Caco-2 (cell line): ENCODE data around the gene REC8. TPM values are rescaled to one million over a fixed set of nuclear protein-coding genes. Genes with fewer than 3 reads are reported as not detected.
"Not testable (repeated sequence)": the region's sequence is repeated elsewhere in the genome, so short reads cannot be mapped to it uniquely, and the experiment has no call there.

ENCODE experiments used
- BruUV-seq: library from RNA; stranded (reverse); fragments of 400-500 nt; replicated peaks from 2 replicates; lab custom pipeline; 2021; lab: Mats Ljungman, UMichigan
- CTCF ChIA-PET: fragments of 300-600 bp; sonication (Branson Sonifier 250); formaldehyde crosslinking; loops from one replicate; lab custom pipeline; 2022; ENCODE audit warnings: antibody characterized with exemption; lab: Charles Lee
- POLR2A ChIA-PET: fragments of 300-600 bp; sonication (Branson Sonifier 250); formaldehyde crosslinking; loops from one replicate; lab custom pipeline; 2022; ENCODE audit warnings: antibody characterized with exemption; lab: Charles Lee
- DNase-seq, 2 experiments: peaks; one replicate each; pipeline versions ENCODE4 v3.0.0 to v3.0.0-alpha.2; 2020 to 2022
- H3K27me3 ChIP-seq: replicated peaks from 2 replicates; pipeline ENCODE4 v1.6.0; 2011; ENCODE audit warnings: low read length; ENCODE audit not compliant: control insufficient read depth, insufficient read depth
- H3K36me3 ChIP-seq: 2 replicates; pipeline ENCODE4 v1.5.1; 2011; ENCODE audit warnings: low read length; ENCODE audit not compliant: control insufficient read depth, insufficient read depth
- H3K4me1 ChIP-seq: fragments of 250-450 bp; sonication (Bioruptor Pico); 2 replicates; pipeline ENCODE4 v1.5.1; 2020; ENCODE audit warnings: mild to moderate bottlenecking
- H3K4me3 ChIP-seq: 2 replicates; pipeline ENCODE4 v1.5.1; 2011; ENCODE audit warnings: low read depth, mild to moderate bottlenecking, control low read depth, low read length
- H3K9me3 ChIP-seq: fragments of 250-450 bp; sonication (Bioruptor Pico); 2 replicates; pipeline ENCODE4 v1.5.1; 2020; ENCODE audit warnings: mild to moderate bottlenecking, moderate library complexity
- H3K27ac Mint-ChIP-seq: one replicate; pipeline ENCODE4 v1.8.0; 2022; ENCODE audit warnings: mixed read lengths; ENCODE audit not compliant: unreplicated experiment
- H3K27me3 Mint-ChIP-seq: one replicate; pipeline ENCODE4 v1.8.0; 2022; ENCODE audit warnings: mixed read lengths; ENCODE audit not compliant: insufficient read depth, unreplicated experiment
- H3K36me3 Mint-ChIP-seq: one replicate; pipeline ENCODE4 v1.8.0; 2022; ENCODE audit warnings: mild to moderate bottlenecking, mixed read lengths; ENCODE audit not compliant: insufficient read depth, unreplicated experiment
- H3K4me1 Mint-ChIP-seq: one replicate; pipeline ENCODE4 v1.8.0; 2022; ENCODE audit warnings: low read depth, mixed read lengths; ENCODE audit not compliant: unreplicated experiment
- H3K4me3 Mint-ChIP-seq: one replicate; pipeline ENCODE4 v1.8.0; 2022; ENCODE audit warnings: mild to moderate bottlenecking, moderate library complexity, mixed read lengths; ENCODE audit not compliant: unreplicated experiment
- H3K9me3 Mint-ChIP-seq: one replicate; pipeline ENCODE4 v1.8.0; 2022; ENCODE audit warnings: mixed read lengths; ENCODE audit not compliant: unreplicated experiment
- CTCF ChIP-seq, 2 experiments: fragments of 200-600 bp in 1 of 2; IDR thresholded peaks; 1 replicate in 1 of 2; 2 replicates in 1 of 2; pipeline versions ENCODE4 v1.5.1 to v1.8.0; 2011 to 2022; ENCODE audit warnings: antibody characterized with exemption in 1 of 2, control low read depth in 1 of 2, inconsistent platforms in 1 of 2, low read depth in 1 of 2, low read length in 1 of 2, mild to moderate bottlenecking in 1 of 2, moderate library complexity in 1 of 2; ENCODE audit not compliant: insufficient read depth in 1 of 2, severe bottlenecking in 1 of 2, unreplicated experiment in 1 of 2
- intact Hi-C: fragments of 100-400 bp; cut with micrococcal nuclease; formaldehyde crosslinking; loops from one replicate; pipeline ENCODE4 v1.10.0; 2022; ENCODE audit not compliant: unreplicated experiment
- total RNA-seq: library from RNA; stranded (reverse); gene quantifications from 2 replicates; pipeline ENCODE4 v1.2.3, GENCODE V29; 2022

The REC8 gene
- total RNA-seq, 1 experiment from 2014 or later, result 8.4 TPM

GRCh38 chr14:24219080-24219479 lies 47.2 kb downstream of the REC8 start:
- peaks cover 31% of the 10 kb centered on the region for H3K36me3 Mint-ChIP-seq
- DNase-seq, result no peak
- peaks cover 6% of the 10 kb centered on the region for H3K4me1 ChIP-seq
- H3K4me3 ChIP-seq, result no peak overlapping the region
- H3K27me3 ChIP-seq, result no peaks in the 10 kb centered on the region
- H3K9me3 ChIP-seq, result no peaks in the 10 kb centered on the region
- no TSS peak for BruUV-seq
- no peaks in the 10 kb centered on the region for H3K27me3 Mint-ChIP-seq
- no peak overlapping the region for H3K4me3 Mint-ChIP-seq
- POLR2A ChIA-PET, result no interaction called here
- intact Hi-C loops, result no loop called here
- H3K9me3 Mint-ChIP-seq, result no peaks in the 10 kb centered on the region
- peaks cover 11% of the 10 kb centered on the region for H3K4me1 Mint-ChIP-seq
- no peak overlapping the region for H3K27ac Mint-ChIP-seq
- TF ChIP-seq CTCF (IDR thresholded peaks at IDR 0.05; ENCODE audit: insufficient read depth in 1 of 2, low read depth in 1 of 2, low read length in 1 of 2, severe bottlenecking in 1 of 2, unreplicated experiment in 1 of 2), result no peak
- H3K36me3 ChIP-seq, result no peaks in the 10 kb centered on the region; the same call in none of the 2 replicates
- CTCF ChIA-PET, result no interaction called here

GRCh38 chr14:24219521-24219920 lies 47.6 kb downstream of the REC8 start:
- Mint-ChIP-seq H3K4me1 (peaks cover 7% of the 10 kb centered on the region), H3K27me3 (no peaks in the 10 kb centered on the region), H3K9me3 (no peaks in the 10 kb centered on the region), H3K4me3 (no peak overlapping the region), H3K36me3 (peaks cover 29% of the 10 kb centered on the region), H3K27ac (no peak overlapping the region)
- DNase-seq, result no peak
- no peaks in the 10 kb centered on the region for H3K9me3 ChIP-seq
- ChIA-PET CTCF (no interaction called here), POLR2A (no interaction called here)
- H3K27me3 ChIP-seq, result no peaks in the 10 kb centered on the region
- no TSS peak for BruUV-seq
- H3K4me1 ChIP-seq, result peaks cover 1% of the 10 kb centered on the region; the same call in 1 of the 2 replicates
- no peak for TF ChIP-seq CTCF (IDR thresholded peaks at IDR 0.05; ENCODE audit: insufficient read depth in 1 of 2, low read depth in 1 of 2, low read length in 1 of 2, severe bottlenecking in 1 of 2, unreplicated experiment in 1 of 2)
- intact Hi-C loops, result no loop called here
- H3K36me3 ChIP-seq, result no peaks in the 10 kb centered on the region; the same call in none of the 2 replicates
- no peak overlapping the region for H3K4me3 ChIP-seq

- H3K9me3 Mint-ChIP-seq, intact Hi-C loops, H3K36me3 ChIP-seq, H3K4me3 Mint-ChIP-seq, H3K4me3 ChIP-seq, H3K27ac Mint-ChIP-seq, H3K27me3 ChIP-seq, POLR2A ChIA-PET, DNase-seq, CTCF ChIA-PET, BruUV-seq, H3K9me3 ChIP-seq, H3K4me1 Mint-ChIP-seq, H3K27me3 Mint-ChIP-seq, H3K4me1 ChIP-seq: not testable (repeated sequence)
- H3K36me3 Mint-ChIP-seq, result peaks cover 39% of the 10 kb centered on the region
Observed at GRCh38 chr14:24222987-24223386, 51.1 kb downstream of the REC8 start.

- intact Hi-C loops, result no loop called here
- Mint-ChIP-seq H3K4me3 (no peak overlapping the region), H3K27me3 (no peaks in the 10 kb centered on the region), H3K27ac (no peak overlapping the region), H3K4me1 (peaks cover 6% of the 10 kb centered on the region), H3K9me3 (no peaks in the 10 kb centered on the region), H3K36me3 (peaks cover 39% of the 10 kb centered on the region)
- Histone ChIP-seq H3K4me1 (no peaks in the 10 kb centered on the region), H3K4me3 (no peak overlapping the region), H3K27me3 (no peaks in the 10 kb centered on the region), H3K9me3 (no peaks in the 10 kb centered on the region), H3K36me3 (no peaks in the 10 kb centered on the region)
- no peak for TF ChIP-seq CTCF (IDR thresholded peaks at IDR 0.05; ENCODE audit: insufficient read depth in 1 of 2, low read depth in 1 of 2, low read length in 1 of 2, severe bottlenecking in 1 of 2, unreplicated experiment in 1 of 2)
- ChIA-PET CTCF (no interaction called here), POLR2A (no interaction called here)
- BruUV-seq, result no TSS peak
- DNase-seq, result no peak
Observed at GRCh38 chr14:24224618-24225071, 52.8 kb downstream of the REC8 start.
